NCI-H187 (cell line): Measurements from ENCODE around the gene TLR8.

Experiments used
- DNase-seq, 2 experiments: peaks; one replicate each; lab custom pipeline; 2025; lab: John Stamatoyannopoulos, UW

The TLR8 gene

DNA sequence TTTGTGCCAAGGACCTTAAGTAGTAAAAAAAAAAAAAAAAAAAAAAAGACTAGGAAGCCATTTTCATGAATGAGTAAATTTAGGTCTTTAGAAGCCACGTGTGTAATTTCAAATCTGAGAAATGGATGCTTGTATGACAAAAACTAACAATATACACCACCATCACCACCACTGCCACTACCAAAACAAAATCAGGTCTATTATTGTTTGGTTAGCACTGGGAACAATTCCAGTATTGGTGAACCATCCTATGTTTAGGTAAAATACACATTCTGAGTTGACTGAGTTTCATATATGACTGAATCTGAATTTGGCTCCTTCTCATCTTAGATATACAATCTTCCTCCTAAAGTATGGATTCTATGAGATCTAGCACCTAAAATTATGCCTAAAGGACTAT lies 59.7 kb downstream of the TLR8 start:
- DNase-seq = no peak

DNA sequence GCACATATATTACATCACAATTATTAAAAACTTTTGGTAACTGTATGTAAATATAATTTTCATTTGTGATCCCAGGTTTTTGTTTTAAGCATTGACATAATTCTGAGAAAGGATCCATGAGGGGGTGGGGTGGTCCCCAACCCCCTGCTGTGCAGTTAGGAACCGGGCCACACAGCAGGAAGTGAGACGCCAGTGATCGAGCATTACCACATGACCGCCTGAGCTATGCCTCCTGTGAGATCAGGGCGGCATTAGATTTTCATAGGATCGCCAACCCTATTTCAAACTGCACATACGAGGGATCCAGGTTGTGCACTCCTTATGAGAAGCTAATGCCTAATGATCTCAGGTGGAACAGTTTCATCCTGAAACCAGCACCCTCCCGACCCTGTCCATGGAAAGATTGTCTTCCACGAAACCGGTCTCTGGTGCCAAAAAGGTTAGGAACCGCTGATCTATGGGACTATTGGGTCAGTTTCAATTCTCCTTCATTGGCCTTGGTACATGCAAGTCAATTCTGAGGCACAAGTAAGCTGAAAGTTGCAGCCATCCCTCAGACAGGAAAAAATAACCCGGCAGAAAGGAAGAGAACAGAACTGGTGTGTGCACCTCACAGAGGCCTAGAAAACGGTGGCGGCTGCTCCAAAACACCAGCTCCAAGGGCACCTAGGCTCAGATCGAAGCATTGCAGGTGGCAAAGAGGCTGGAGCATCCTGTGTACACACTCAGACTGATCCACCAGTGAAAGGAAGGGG lies 61.5 kb downstream of the TLR8 start:
- DNase-seq = no peak

DNA sequence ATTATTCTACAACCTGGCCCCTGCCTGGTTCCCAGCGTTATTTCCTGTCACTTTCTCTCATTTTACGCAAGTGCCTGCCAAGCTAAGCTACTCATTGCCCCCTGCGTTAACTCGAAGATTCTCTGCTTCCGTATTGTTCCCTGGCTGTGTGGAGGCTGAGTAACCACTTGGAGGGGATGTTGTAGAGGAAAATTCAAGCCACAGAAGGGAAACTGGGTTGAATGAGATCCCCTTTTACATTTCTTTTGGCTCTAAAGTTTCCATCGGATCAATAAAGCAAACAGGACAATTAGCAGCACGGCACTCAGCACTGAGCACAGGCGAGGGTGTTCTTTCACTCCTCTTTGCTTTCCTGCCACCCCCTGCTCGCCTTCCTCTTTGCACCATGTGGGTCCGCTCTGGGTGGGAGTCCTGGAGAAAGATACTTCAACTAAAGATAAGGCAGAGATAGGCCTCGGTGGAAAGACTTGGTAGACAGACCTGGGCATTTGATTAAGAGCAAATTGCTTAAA lies 64.3 kb downstream of the TLR8 start:
- DNase-seq = no peak

DNA sequence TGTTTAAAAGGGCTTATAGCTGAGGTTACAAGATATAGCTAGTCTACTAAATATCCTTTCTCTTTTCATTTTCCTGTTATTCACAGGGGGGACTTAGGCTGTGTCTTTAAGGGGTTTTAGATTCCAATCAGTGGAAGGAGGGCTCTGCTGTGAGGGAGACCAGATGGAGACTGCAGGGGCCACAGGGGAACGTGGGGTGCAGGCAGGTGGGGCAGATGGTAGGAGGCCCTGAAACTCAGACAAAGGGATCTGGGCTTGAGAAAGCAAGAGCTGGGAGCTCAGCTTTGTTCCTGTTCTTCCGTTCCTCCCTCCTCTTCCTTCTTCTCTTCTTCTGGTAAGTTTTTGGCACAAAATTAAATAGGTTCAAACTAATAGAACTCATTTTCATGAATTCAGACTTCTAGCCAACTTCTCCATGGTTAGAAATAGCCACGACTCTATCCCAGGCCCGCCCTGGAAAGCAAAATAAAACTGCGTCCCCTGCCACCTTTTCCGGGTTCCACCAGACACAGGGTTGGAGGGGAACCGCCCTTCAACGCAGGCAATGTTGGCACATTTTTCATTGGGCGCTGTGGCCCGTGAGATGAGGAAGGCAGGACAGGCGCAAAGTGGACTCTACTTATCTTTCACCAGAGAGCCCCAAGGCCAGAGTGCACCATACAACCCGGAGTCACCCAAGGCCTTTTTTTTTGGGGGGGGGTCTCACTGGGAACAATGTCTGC lies 65.0 kb downstream of the TLR8 start:
- no peak for DNase-seq

DNA sequence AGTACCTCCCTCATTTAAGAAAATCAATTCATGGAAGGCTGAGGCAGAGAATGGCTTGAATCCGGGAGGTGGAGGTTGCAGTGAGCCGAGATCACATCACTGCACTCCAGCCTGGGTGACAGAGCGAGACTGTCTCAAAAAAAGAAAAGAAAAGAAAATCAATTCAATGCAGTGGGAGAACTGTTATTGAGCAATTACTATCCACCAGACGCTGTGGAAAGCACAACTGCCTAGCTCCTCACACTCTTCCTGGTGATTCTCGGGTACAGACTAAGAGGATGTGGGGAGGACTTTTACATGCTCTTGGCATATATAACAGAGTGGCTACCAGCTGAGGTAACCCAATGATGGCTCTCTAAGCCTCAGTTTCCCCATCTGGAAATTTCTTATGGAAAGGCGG lies 65.8 kb downstream of the TLR8 start:
- no peak for DNase-seq
